Adrenal gland (tissue), 5 donors: ENCODE results near the gene YBX1.

Experiments
- CTCF ChIP-seq, 6 experiments: fragments of 450-650 bp in 4 of 6; fragments of 200-600 bp in 2 of 6; sonication (generic) in 1 of 6; IDR thresholded peaks; 1 replicate in 5 of 6; 2 replicates in 1 of 6; pipeline versions ENCODE4 v1.5.1 to v1.8.0; 2016 to 2021; ENCODE audit warnings: antibody characterized with exemption in 6 of 6, mild to moderate bottlenecking in 2 of 6, moderate library complexity in 1 of 6
- POLR2A ChIP-seq, 2 donors: fragments of 450-650 bp; IDR thresholded peaks; one replicate each; pipeline ENCODE4 v1.6.1; 2017; ENCODE audit warnings: antibody characterized with exemption in 2 of 2, mild to moderate bottlenecking in 2 of 2, moderate library complexity in 1 of 2
- donor health status: DM: no; HTN: no; CAD: no.

GRCh38 chr1:42741706-42742105 is 59.5 kb downstream of the YBX1 start:
- TF ChIP-seq CTCF (IDR thresholded peaks at IDR 0.05), result no peak
- TF ChIP-seq POLR2A (IDR thresholded peaks at IDR 0.05), result no peak
